ENCODE measurements around the gene MRPL23. TPM values are rescaled to one million over a fixed set of nuclear protein-coding genes. Genes with fewer than 3 reads are reported as not detected.

The MRPL23 gene
- total RNA-seq, 1 experiment from 2014 or later, result 109 TPM

DNA sequence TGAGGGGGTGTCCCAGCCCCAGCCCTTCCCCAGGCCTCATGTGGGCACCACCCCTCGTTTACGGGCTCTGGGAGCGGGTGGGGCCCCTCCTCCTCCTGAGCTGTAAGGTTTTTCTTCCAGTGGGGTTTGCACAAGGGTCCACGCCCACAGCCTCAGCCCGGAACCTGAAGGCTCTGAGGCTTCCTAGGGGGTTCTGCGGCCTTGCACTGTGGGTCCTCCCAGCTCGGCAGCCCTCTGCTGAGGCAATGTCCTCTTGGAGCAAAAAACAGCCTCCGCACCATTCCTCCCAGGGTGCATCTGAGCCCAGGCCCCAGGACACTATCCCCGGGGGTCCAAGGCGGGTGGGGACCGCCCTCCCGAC lies 36.4 kb downstream of the MRPL23 start:
- no peak for DNase-seq (ENCODE audit: low read depth, low spot score)
- Histone ChIP-seq H3K27me3 (ENCODE audit: insufficient read depth, low read length) (no peaks in the 10 kb centered on the region), H3K4me3 (replicated peaks in 1 of 2; ENCODE audit: low read depth in 1 of 2, low read length in 2 of 2) (no peak overlapping the region), H3K9ac (ENCODE audit: low read length) (no peak overlapping the region), H3K27ac (ENCODE audit: low read depth, low read length) (no peak overlapping the region), H3K9me2 (ENCODE audit: insufficient read depth) (no peaks in the 10 kb centered on the region), H3K79me2 (ENCODE audit: insufficient read depth, low read length) (no peaks in the 10 kb centered on the region), H3K9me3 (ENCODE audit: control insufficient read depth in 1 of 2, insufficient read depth in 1 of 2, low read depth in 1 of 2, low read length in 2 of 2) (no peaks in the 10 kb centered on the region), H4K20me1 (ENCODE audit: insufficient read depth) (no peaks in the 10 kb centered on the region), H3K4me2 (ENCODE audit: low read length) (no peak overlapping the region), H2AFZ (ENCODE audit: low read depth, low read length, poor library complexity, severe bottlenecking) (no peak overlapping the region), H3K4me1 (ENCODE audit: control insufficient read depth in 1 of 2, insufficient read depth in 2 of 2, low read length in 2 of 2) (no peaks in the 10 kb centered on the region), H3K36me3 (ENCODE audit: control insufficient read depth in 1 of 2, insufficient read depth in 2 of 2, low read length in 2 of 2) (no peaks in the 10 kb centered on the region)
- ChIA-PET POLR2A (no interaction called here), CTCF (no interaction called here), RAD21 (ENCODE audit: low non-redundant PET in 1 of 2, low total read pairs in 2 of 2, uncharacterized antibody in 2 of 2, unreplicated experiment in 2 of 2) (no interaction called here)
- no TSS peak for BruUV-seq (replicated peaks)
- TF ChIP-seq SP1 (IDR thresholded peaks at IDR 0.05; ENCODE audit: low read depth), result no peak
- TF ChIP-seq POLR2A (IDR thresholded peaks at IDR 0.05; ENCODE audit: borderline replicate concordance, extremely low read depth, insufficient read depth, insufficient read length), result no peak
- TF ChIP-seq ZFX (IDR thresholded peaks at IDR 0.05), result no peak
- no peak for TF ChIP-seq RAD21 (IDR thresholded peaks at IDR 0.05; ENCODE audit: low read depth)
- TF ChIP-seq JUND (IDR thresholded peaks at IDR 0.05), result no peak
- no peak for TF ChIP-seq EZH2phosphoT487 (IDR thresholded peaks at IDR 0.05; ENCODE audit: borderline replicate concordance)
- ATAC-seq, result no peak
- intact Hi-C loops (cut with micrococcal nuclease), result no loop called here

GRCh38 chr11:1987024-1987423 lies 39.9 kb downstream of the MRPL23 start:
- BruUV-seq (replicated peaks), result no TSS peak
- TF ChIP-seq SIN3A (IDR thresholded peaks at IDR 0.05; ENCODE audit: low read depth) (no peak), EGR1 (IDR thresholded peaks at IDR 0.05; ENCODE audit: low read depth) (no peak), TCF7L2 (IDR thresholded peaks at IDR 0.05; ENCODE audit: borderline replicate concordance, extremely low read depth, insufficient read depth, insufficient read length) (no peak), EZH2 (IDR thresholded peaks at IDR 0.05) (no peak), FOSL1 (IDR thresholded peaks at IDR 0.05; ENCODE audit: low read depth) (no peak), SRF (IDR thresholded peaks at IDR 0.05; ENCODE audit: low read depth) (no peak), ZNF274 (IDR thresholded peaks at IDR 0.05; ENCODE audit: low read depth, low read length) (no peak), EZH2phosphoT487 (IDR thresholded peaks at IDR 0.05; ENCODE audit: borderline replicate concordance) (no peak), MAX (IDR thresholded peaks at IDR 0.05) (no peak), CBX3 (IDR thresholded peaks at IDR 0.05; ENCODE audit: low read depth) (no peak), RAD21 (IDR thresholded peaks at IDR 0.05; ENCODE audit: low read depth) (no peak), REST (IDR thresholded peaks at IDR 0.05; ENCODE audit: low read depth) (no peak), ZBTB33 (IDR thresholded peaks at IDR 0.05; ENCODE audit: extremely low read depth, insufficient replicate concordance, low read length) (no peak), ELF1 (IDR thresholded peaks at IDR 0.05; ENCODE audit: borderline replicate concordance, low read depth) (no peak)
- no peak for DNase-seq (ENCODE audit: low read depth, low spot score)
- Histone ChIP-seq H4K20me1 (ENCODE audit: insufficient read depth) (no peaks in the 10 kb centered on the region), H3K9me3 (ENCODE audit: control insufficient read depth in 1 of 2, insufficient read depth in 1 of 2, low read depth in 1 of 2, low read length in 2 of 2) (no peaks in the 10 kb centered on the region), H3K9me2 (ENCODE audit: insufficient read depth) (no peaks in the 10 kb centered on the region), H3K79me2 (ENCODE audit: insufficient read depth, low read length) (no peaks in the 10 kb centered on the region), H3K36me3 (ENCODE audit: control insufficient read depth in 1 of 2, insufficient read depth in 2 of 2, low read length in 2 of 2) (no peaks in the 10 kb centered on the region), H2AFZ (ENCODE audit: low read depth, low read length, poor library complexity, severe bottlenecking) (no peak overlapping the region), H3K4me2 (ENCODE audit: low read length) (no peak overlapping the region), H3K9ac (ENCODE audit: low read length) (no peak overlapping the region), H3K27ac (ENCODE audit: low read depth, low read length) (no peak overlapping the region), H3K4me3 (replicated peaks in 1 of 2; ENCODE audit: low read depth in 1 of 2, low read length in 2 of 2) (no peak overlapping the region), H3K27me3 (ENCODE audit: insufficient read depth, low read length) (no peaks in the 10 kb centered on the region), H3K4me1 (ENCODE audit: control insufficient read depth in 1 of 2, insufficient read depth in 2 of 2, low read length in 2 of 2) (no peaks in the 10 kb centered on the region; a peak in 1 of 4 replicates)
- ChIA-PET POLR2A (interaction anchor here (0.5 kb wide), 1 partner anchor 1224 kb away, joined by 8 read pairs; no protein-coding TSS in a partner anchor), CTCF (interaction anchor here (0.8 to 0.9 kb wide), 2 partner anchors 12 to 165 kb away, joined by 3 to 4 read pairs; no protein-coding TSS in a partner anchor), RAD21 (ENCODE audit: low non-redundant PET in 1 of 2, low total read pairs in 2 of 2, uncharacterized antibody in 2 of 2, unreplicated experiment in 2 of 2) (no interaction called here)
- intact Hi-C loops (cut with micrococcal nuclease), result no loop called here
- ATAC-seq, result peak; percentile 73

All from HCT116 (cell line).